Gastrocnemius medialis (tissue), 4 donors: ENCODE results near the gene GOLGA6A. TPM values are rescaled to one million over a fixed set of nuclear protein-coding genes. Genes with fewer than 3 reads are reported as not detected.
A peak's percentile ranks its signal among the peaks of the same experiment; 100 is the strongest.
"Not testable (repeated sequence)": the region's sequence is repeated elsewhere in the genome, so short reads cannot be mapped to it uniquely, and the experiment has no call there.

Experiments
- ATAC-seq, 2 donors: fragments of 150-250 bp; one replicate each; pipeline ENCODE4 v1.9.1; 2016
- DNase-seq, 2 donors: peaks; one replicate each; pipeline ENCODE4 v3.0.0-alpha.2; 2019
- H3K27ac ChIP-seq, 4 donors: fragments of 200-600 bp; sonication (generic); 1 replicate in 1 of 4; 2 replicates in 3 of 4; pipeline ENCODE4 v1.5.1; 2016 to 2018; ENCODE audit warnings: mild to moderate bottlenecking in 2 of 4, moderate library complexity in 1 of 4
- H3K27me3 ChIP-seq, 3 donors: fragments of 200-600 bp; sonication (generic) in 2 of 3; 1 replicate in 1 of 3; 2 replicates in 2 of 3; pipeline versions ENCODE4 v1.5.1 to v1.6.0; 2016 to 2019; ENCODE audit warnings: mild to moderate bottlenecking in 1 of 3, moderate library complexity in 1 of 3
- H3K36me3 ChIP-seq, 2 donors: fragments of 200-600 bp; sonication (generic) in 1 of 2; one replicate each; pipeline ENCODE4 v1.5.1; 2017 to 2018
- H3K4me1 ChIP-seq, 2 donors: fragments of 200-600 bp; sonication (generic) in 1 of 2; one replicate each; pipeline ENCODE4 v1.5.1; 2016 to 2017; ENCODE audit warnings: mild to moderate bottlenecking in 2 of 2
- H3K4me3 ChIP-seq, 4 donors: fragments of 200-600 bp; sonication (generic) in 3 of 4; 1 replicate in 1 of 4; 2 replicates in 3 of 4; pipeline ENCODE4 v1.5.1; 2016 to 2019; ENCODE audit warnings: mild to moderate bottlenecking in 2 of 4
- H3K9me3 ChIP-seq, 3 donors: fragments of 200-600 bp; sonication (generic) in 2 of 3; 1 replicate in 1 of 3; 2 replicates in 2 of 3; pipeline ENCODE4 v1.5.1; 2016 to 2019
- POLR2A ChIP-seq, 2 donors: fragments of 450-650 bp; IDR thresholded peaks; one replicate each; pipeline ENCODE4 v1.6.1; 2017; ENCODE audit warnings: antibody characterized with exemption in 2 of 2, mild to moderate bottlenecking in 2 of 2, moderate library complexity in 2 of 2
- in situ Hi-C, 4 donors: fragments of 200-750 bp; cut with MboI; loops; one replicate each; pipeline versions ENCODE4 v1.15.0 to v1.8.0; 2017; ENCODE audit warnings: low sequenced_read_pairs in 4 of 4
- intact Hi-C: fragments of 100-400 bp; cut with DNase I; formaldehyde crosslinking; loops from one replicate; pipeline ENCODE4 v1.15.1; 2023; ENCODE audit warnings: low total_unique reads
- total RNA-seq, 4 donors: library from RNA; depleted of rRNA; stranded (reverse); fragments of >200 nt; gene quantifications; one replicate each; pipeline versions ENCODE4 v1.1.0 to v1.2.3, GENCODE V29; 2016
- TF ChIP-seq, protein P1 (sequence below), 5 experiments: fragments of 450-650 bp in 3 of 5; fragments of 200-600 bp in 2 of 5; sonication (generic) in 2 of 5; IDR thresholded peaks in 4 of 5; conservative IDR thresholded peaks in 1 of 5; 1 replicate in 4 of 5; 2 replicates in 1 of 5; pipeline ENCODE4 v1.5.1; 2016 to 2019; ENCODE audit warnings: antibody characterized with exemption in 5 of 5, mild to moderate bottlenecking in 3 of 5, moderate library complexity in 3 of 5

Gene GOLGA6A
- total RNA-seq, 4 donors from 2014 or later: 0.10 to 0.83 TPM; not detected in 2

DNA sequence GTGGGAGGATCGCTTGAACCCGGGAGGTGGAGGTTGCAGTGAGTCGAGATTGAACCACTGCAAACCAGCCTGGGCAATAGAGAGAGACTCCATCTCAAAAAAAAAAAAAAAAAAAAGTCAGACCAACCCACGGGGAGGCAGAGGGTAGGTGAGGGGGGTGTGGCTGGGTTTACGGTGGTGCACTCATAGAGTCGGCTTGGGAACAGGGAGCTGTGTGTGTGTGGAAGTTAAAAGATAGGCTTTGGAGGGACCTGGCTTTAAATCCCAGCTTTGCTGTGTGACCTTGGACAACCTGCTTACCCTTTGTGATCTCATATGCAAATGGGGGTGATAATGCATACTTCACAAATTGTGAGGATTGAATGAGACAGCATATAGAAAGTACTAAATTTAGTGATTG is 38.1 kb upstream of the GOLGA6A start:
- ATAC-seq (no peak), DNase-seq (no peak)
- Histone ChIP-seq H3K36me3 (no peaks in the 10 kb centered on the region), H3K4me3 (no peak overlapping the region), H3K27me3 (peaks cover 5 to 11% (median 10%) of the 10 kb centered on the region in 3 donors), H3K4me1 (no peaks in the 10 kb centered on the region), H3K27ac (no peak overlapping the region), H3K9me3 (no peaks in the 10 kb centered on the region)
- intact Hi-C loops (loop anchor here (10.0 kb wide), 2 partner anchors 146 to 1154 kb away; no protein-coding TSS in a partner anchor), in situ Hi-C loops (loop anchor here in 2 of 4 donors (5.0 to 10.0 kb wide), 2 partner anchors 66 to 187 kb away; no protein-coding TSS in a partner anchor)
- TF ChIP-seq, protein P1, sequence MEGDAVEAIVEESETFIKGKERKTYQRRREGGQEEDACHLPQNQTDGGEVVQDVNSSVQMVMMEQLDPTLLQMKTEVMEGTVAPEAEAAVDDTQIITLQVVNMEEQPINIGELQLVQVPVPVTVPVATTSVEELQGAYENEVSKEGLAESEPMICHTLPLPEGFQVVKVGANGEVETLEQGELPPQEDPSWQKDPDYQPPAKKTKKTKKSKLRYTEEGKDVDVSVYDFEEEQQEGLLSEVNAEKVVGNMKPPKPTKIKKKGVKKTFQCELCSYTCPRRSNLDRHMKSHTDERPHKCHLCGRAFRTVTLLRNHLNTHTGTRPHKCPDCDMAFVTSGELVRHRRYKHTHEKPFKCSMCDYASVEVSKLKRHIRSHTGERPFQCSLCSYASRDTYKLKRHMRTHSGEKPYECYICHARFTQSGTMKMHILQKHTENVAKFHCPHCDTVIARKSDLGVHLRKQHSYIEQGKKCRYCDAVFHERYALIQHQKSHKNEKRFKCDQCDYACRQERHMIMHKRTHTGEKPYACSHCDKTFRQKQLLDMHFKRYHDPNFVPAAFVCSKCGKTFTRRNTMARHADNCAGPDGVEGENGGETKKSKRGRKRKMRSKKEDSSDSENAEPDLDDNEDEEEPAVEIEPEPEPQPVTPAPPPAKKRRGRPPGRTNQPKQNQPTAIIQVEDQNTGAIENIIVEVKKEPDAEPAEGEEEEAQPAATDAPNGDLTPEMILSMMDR (IDR thresholded peaks at IDR 0.05 in 4 of 5, conservative IDR thresholded peaks at IDR 0.05 in 1 of 5): no peak

- in situ Hi-C loops (no loop called here), intact Hi-C loops (no loop called here)
- no peak overlapping the region for H3K4me3 ChIP-seq
- ATAC-seq (no peak), DNase-seq (no peak)
- TF ChIP-seq, protein P1 (IDR thresholded peaks at IDR 0.05 in 4 of 5, conservative IDR thresholded peaks at IDR 0.05 in 1 of 5): no peak
- TF ChIP-seq POLR2A (IDR thresholded peaks at IDR 0.05): no peak
- H3K27me3 ChIP-seq: no peaks in the 10 kb centered on the region
- no peaks in the 10 kb centered on the region for H3K36me3 ChIP-seq
- H3K4me1 ChIP-seq: no peaks in the 10 kb centered on the region
- H3K9me3 ChIP-seq: no peaks in the 10 kb centered on the region
- H3K27ac ChIP-seq: no peak overlapping the region
These were observed 27.4 kb upstream of the GOLGA6A start for GRCh38 chr15:74109713-74110112.

- ATAC-seq, intact Hi-C loops, H3K36me3 ChIP-seq, H3K4me3 ChIP-seq, H3K9me3 ChIP-seq, H3K4me1 ChIP-seq, H3K27ac ChIP-seq, DNase-seq, H3K27me3 ChIP-seq, in situ Hi-C loops: not testable (repeated sequence)
These were observed 26.3 kb upstream of the GOLGA6A start for GRCh38 chr15:74108611-74109010.

DNA sequence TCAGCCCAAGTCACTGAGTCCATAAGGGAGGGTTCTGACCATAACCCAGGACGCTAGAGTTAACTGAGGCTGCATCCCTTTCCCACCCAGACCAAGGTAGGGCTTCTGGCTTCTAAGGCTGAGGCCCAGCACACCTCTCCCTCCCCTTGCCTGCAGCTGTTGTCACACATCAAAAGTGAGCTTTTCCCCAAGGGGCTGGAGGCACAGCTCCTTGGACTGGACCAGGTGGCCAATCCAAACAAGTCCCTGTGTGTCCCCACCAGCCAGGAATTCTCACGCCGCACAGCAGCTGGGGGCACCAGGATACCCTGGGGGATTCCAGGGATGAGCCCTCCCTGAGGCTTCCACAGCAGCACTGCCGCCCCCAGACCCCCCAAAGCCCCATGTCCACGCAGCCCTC is 25.8 kb upstream of the GOLGA6A start:
- H3K36me3 ChIP-seq: no peaks in the 10 kb centered on the region
- no peak overlapping the region for H3K4me3 ChIP-seq
- no peaks in the 10 kb centered on the region for H3K27me3 ChIP-seq
- ATAC-seq (no peak), DNase-seq (no peak)
- in situ Hi-C loops (no loop called here), intact Hi-C loops (no loop called here)
- no peak overlapping the region for H3K27ac ChIP-seq
- no peak for TF ChIP-seq POLR2A (IDR thresholded peaks at IDR 0.05)
- TF ChIP-seq, protein P1 (IDR thresholded peaks at IDR 0.05 in 4 of 5, conservative IDR thresholded peaks at IDR 0.05 in 1 of 5): no peak
- H3K9me3 ChIP-seq: no peaks in the 10 kb centered on the region
- no peaks in the 10 kb centered on the region for H3K4me1 ChIP-seq

DNA sequence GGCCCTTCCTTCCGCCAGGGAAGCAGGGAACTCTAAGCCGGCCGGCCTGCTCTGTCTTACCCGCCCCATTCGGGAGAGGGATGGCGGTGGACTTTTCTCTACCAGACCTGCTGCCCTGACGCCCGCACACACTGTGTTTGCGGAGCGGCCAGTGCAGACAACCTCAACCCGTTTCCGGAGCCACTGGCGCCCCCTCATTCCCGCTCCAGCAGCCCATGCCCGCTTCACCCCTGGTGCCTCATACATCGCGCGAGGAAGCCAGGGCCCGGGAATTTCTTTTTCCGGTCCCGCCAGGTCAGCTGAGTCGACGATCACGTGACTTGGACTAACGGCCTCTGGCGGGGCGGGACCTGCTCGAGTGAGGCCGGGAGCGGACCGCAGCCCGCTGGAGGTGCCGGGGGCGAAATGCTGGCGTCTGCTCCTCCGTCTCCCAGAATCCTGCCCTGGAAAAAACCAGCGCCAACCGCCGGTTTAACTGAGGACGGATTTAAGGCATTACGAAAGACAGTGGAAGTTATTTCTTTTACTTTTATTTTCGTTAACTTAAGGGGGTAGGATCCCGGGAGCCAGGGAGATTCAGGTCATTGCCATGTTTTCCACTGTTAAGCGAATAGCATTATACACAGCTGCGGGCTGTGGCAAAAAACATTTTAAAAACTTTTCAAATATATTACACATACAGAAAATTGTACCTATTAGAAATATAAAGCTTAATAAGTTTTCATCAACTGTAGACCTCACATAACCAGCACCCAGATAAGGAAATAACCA is 17.8 kb upstream of the GOLGA6A start:
- DNase-seq (peak; percentile 66 to 92), ATAC-seq (peak; percentile 98 to 99)
- intact Hi-C loops, H3K4me1 ChIP-seq, in situ Hi-C loops, H3K9me3 ChIP-seq, H3K36me3 ChIP-seq, H3K27me3 ChIP-seq: not testable (repeated sequence)
- TF ChIP-seq POLR2A (IDR thresholded peaks at IDR 0.05): peak in 1 of 2 donors; percentile 7
- TF ChIP-seq, protein P1 (IDR thresholded peaks at IDR 0.05 in 4 of 5, conservative IDR thresholded peaks at IDR 0.05 in 1 of 5): peak in 1 of 5 experiments; percentile 47
- Histone ChIP-seq H3K27ac (peak overlapping the region; percentile 35 to 61 (median 56)), H3K4me3 (peak overlapping the region; percentile 53 to 69 (median 57))

- H3K9me3 ChIP-seq, in situ Hi-C loops, ATAC-seq, H3K27ac ChIP-seq, H3K36me3 ChIP-seq, H3K27me3 ChIP-seq, intact Hi-C loops, H3K4me1 ChIP-seq, DNase-seq, H3K4me3 ChIP-seq: not testable (repeated sequence)
These were observed 14.6 kb upstream of the GOLGA6A start for GRCh38 chr15:74096753-74097474.

- H3K4me3 ChIP-seq, H3K4me1 ChIP-seq, intact Hi-C loops, DNase-seq, in situ Hi-C loops, H3K27ac ChIP-seq, H3K36me3 ChIP-seq, H3K27me3 ChIP-seq, ATAC-seq, H3K9me3 ChIP-seq: not testable (repeated sequence)
These were observed 13.3 kb upstream of the GOLGA6A start for GRCh38 chr15:74095610-74096009.
